GM19193 (cell line): Measurements from ENCODE around the gene L3MBTL4.

Experiments used
- POLR2A ChIP-seq: IDR thresholded peaks from 4 replicates; pipeline ENCODE4 v1.6.1; 2011; ENCODE audit not compliant: insufficient read depth, insufficient read length; ENCODE audit errors: extremely low read depth

The L3MBTL4 gene

GRCh38 chr18:6256521-6256920, 158.2 kb downstream of the L3MBTL4 start:
- TF ChIP-seq POLR2A = no peak

DNA sequence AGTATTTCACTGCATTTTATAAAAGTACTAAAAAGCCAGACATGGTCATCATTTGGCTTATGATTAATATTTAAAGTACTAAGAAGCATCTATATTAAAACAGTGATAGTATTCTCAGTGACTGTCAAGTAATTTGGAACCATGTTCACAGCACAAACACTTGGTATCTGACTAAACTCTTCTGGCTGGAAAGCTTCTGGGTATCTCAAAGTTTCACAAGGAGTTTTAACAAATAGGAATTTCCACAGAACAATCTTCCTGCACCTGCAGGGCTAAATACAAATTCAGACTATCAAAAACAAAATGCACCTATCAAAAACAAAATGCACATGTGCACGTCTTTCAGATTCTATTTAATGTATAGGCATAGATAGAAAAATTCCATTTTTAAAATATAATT, 158.8 kb downstream of the L3MBTL4 start:
- no peak for TF ChIP-seq POLR2A

GRCh38 chr18:6255116-6255705, 159.5 kb downstream of the L3MBTL4 start:
- TF ChIP-seq POLR2A = no peak

- TF ChIP-seq POLR2A = no peak
These were observed 160.3 kb downstream of the L3MBTL4 start for GRCh38 chr18:6254456-6254855.

GRCh38 chr18:6251084-6251483, 163.6 kb downstream of the L3MBTL4 start:
- no peak for TF ChIP-seq POLR2A

- TF ChIP-seq POLR2A = no peak
These were observed 164.9 kb downstream of the L3MBTL4 start for GRCh38 chr18:6249788-6250187.

- no peak for TF ChIP-seq POLR2A
These were observed 165.5 kb downstream of the L3MBTL4 start for GRCh38 chr18:6249170-6249569.

- TF ChIP-seq POLR2A = no peak
These were observed 166.7 kb downstream of the L3MBTL4 start for GRCh38 chr18:6248017-6248416.

- no peak for TF ChIP-seq POLR2A
These were observed 172.7 kb downstream of the L3MBTL4 start for GRCh38 chr18:6242004-6242403.

GRCh38 chr18:6239716-6240115, 175.0 kb downstream of the L3MBTL4 start:
- no peak for TF ChIP-seq POLR2A

GRCh38 chr18:6236258-6236657, 178.5 kb downstream of the L3MBTL4 start:
- TF ChIP-seq POLR2A = no peak

GRCh38 chr18:6222271-6222670, 192.4 kb downstream of the L3MBTL4 start:
- TF ChIP-seq POLR2A = no peak

- TF ChIP-seq POLR2A = no peak
These were observed 193.1 kb downstream of the L3MBTL4 start for GRCh38 chr18:6221602-6222014.

DNA sequence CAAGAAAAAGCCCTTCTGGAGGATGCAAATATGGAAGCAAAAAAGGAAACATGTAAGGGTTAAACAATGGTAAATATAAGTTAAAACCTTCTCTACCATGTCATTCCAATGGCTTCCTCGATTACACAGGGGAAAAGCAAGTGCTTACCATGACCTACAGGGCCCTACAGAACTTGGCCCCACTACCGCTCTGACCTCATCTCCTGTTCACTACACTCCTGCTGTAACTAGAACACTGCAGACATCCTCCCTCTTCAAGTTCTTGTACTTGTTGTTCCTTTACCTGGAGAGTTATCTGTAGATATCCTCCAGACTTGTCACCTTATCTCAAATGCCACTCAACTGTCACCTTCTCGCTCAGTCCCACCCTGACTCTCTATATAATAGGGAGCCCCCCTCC, 194.6 kb downstream of the L3MBTL4 start:
- TF ChIP-seq POLR2A = no peak

- TF ChIP-seq POLR2A = no peak
These were observed 195.5 kb downstream of the L3MBTL4 start for GRCh38 chr18:6219116-6219717.

DNA sequence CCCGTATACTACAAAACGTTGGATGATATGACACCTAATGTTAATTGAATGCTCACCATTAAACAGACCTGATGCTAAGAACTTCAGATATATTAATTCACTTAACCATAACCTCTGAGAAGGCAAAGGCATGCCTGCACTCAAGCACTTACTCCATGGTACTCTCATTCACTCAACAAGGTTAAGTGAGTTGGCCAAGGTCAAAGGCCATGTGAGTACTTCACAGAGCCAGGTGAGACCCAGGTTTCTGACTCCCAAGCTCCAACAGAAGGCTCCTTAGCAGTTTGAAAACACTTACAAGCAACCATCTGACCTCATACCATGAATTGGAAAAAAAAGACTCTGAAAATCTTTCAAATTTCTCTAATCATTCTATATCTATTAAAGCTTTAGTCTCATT, 198.8 kb downstream of the L3MBTL4 start:
- TF ChIP-seq POLR2A = no peak

- no peak for TF ChIP-seq POLR2A
These were observed 203.6 kb downstream of the L3MBTL4 start for GRCh38 chr18:6211174-6211504.
